HG02588 (cell line): Measurements from ENCODE around the gene BTBD9.

ENCODE experiments used
- ATAC-seq: cut with Tn5 transposase; IDR thresholded peaks from one replicate; pipeline ENCODE4 v1.9.1; 2021; ENCODE audit warnings: mild to moderate bottlenecking, moderate library complexity; ENCODE audit not compliant: unreplicated experiment

Gene BTBD9

DNA sequence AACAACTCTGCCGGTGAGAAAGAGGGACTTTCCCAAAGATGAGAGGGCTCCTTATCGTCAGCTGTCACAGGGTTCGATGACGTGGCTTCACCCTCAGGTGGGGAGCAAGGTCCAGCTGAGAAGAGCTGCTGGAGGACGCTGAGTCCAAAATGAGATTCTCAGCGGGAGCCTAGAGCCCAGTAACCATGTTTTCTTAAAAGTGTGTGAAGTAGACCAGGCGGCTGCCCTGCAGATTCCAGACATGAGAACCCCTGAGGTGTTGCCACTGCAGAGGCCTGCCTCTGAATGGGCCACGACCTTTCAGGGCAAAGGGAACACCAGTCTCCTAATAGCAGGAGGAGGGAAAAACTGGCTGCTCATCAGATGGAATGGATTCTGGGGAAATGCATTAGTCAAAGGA lies 375.1 kb downstream of the BTBD9 start:
- no peak for ATAC-seq

DNA sequence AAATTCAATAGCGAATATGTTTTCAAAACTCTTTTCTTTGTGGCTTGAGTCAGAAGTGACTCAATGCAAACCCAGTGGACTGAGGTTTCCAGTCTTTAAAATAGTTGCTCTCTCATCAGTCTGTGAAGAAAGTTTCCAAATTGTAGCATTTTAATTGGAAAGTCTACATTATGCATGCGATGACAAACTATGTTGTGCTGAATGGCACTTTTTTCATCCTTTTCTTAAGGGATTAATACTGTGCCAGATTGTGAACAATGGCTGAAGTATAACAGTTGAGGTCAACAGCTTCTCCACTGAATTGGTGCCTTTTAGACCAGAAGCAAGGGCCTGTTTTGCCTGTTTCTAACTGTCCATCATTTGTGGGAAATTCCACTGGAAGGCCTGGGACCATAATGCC lies 377.1 kb downstream of the BTBD9 start:
- no peak for ATAC-seq

DNA sequence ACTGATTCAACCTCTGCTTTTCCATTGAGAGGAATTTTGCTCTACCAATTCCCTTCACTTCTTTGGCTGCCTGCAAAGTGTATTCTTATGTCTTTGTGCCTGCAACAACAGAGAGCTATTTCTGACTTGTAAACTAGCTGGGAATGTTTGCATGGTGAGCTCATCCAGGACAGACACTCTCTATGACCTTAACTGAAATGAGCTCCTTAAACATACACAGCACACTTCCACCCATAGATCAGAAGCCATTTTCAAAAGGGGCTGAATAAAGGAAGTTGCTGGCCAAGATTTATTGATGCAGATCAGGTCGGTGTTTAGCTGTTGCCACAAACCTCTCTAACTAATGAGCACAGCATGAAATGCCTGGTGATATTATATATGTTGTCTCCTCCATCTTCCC lies 377.7 kb downstream of the BTBD9 start:
- no peak for ATAC-seq

DNA sequence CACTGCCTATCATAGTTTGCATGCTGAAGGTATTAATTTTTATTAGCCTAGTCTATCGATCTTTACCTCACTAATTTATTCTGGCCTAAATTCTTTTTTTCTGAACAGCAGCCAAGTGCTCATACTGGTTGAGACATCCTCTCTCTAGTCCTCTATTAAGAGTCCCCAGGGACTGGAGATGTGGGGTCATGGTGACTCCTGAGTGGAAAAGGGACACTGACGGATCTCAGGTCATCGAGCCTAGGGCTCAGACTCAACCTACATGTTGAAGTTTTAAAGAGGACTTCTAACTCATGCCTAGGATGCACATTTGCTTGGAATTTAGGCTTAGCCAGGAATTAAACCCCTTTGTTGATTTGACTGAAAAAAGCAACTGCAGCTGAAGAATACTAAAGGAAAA lies 378.1 kb downstream of the BTBD9 start:
- ATAC-seq: no peak

DNA sequence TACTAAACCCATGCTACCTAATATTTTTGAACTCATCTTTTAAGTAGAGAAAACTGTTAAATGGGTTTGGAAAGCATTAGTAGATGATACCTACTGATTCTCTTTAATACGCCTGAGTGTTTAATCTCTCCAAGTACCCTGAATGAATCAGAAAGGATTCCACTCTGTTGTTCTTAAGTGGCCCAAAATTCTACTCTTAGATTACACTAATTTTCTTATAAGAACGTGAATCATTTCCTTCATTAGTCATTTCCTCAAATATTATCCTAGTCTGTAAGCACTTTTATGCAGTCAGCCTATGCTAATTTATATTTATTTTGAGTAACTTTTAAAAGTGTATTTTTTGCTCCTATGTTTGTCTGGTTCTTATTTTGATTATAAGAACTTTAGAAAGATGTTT lies 380.0 kb downstream of the BTBD9 start:
- ATAC-seq: no peak

DNA sequence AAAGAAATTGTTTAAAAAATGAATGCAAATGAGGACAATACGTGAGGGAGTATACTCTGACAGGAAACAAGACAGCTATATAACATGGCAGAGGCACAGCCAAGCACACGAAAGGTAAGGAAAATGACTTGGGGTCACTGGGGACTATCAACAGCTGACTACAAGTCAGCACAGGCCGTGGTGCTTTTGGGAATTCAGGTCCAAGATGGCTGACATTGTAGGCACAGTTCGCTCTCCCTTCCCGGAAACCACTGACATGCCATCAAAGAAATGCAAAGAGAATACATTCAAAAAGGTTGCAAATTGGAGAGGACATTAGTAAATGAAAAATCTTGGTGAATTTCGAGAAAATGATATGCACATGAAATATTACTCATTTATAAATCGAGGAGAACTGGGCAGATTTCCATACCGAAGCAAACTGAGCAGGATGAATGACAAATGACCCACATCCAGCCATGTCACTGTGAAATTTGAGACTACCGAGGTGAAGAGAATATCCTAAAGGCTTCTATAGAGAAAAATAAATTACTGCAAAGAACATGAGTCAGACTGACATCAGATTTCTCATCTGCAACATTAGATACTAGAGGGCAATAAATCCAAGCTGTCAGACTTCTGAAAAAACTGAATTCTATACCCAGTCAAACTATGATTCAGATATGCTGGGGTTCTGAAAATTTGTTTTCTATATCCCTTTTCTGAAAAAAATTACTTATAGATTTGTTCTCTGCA lies 391.1 kb downstream of the BTBD9 start:
- no peak for ATAC-seq

DNA sequence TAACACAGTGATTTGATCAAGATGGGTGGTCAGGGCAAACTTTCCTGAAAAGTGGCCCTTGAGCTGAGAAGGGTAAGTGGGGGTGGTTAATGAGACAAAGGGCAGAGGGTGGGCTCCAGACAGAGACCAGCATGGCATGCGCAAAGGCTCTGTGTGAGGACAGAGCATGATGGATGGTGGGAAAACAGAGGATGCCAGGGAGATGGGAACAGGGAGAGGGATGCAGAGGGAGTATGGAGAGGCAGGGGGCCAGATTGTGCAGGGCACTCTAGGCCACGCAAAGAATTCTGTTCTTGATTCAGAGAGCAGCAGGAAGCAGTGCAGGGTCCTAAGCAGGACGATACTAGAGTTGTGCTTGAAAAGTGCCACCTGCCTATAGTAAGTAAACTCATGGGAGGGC lies 394.4 kb downstream of the BTBD9 start:
- ATAC-seq: no peak

DNA sequence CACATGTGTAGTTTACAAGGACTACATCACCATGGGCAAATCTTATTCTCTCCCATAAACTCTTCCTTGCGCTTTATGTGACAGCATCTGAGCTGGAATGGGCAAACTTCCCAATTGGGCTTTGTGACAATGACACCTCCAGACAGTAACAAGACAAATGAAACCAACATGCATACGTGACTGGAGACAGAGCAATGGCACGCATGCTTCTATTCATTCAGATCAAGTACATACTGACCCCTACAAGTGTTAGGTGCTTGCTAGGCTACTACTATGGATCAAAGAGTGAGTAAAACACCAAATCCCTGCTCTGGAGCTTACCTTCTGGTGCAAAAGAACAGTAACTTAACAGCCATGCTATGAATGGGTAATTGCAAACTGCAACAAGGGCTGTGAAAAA lies 394.9 kb downstream of the BTBD9 start:
- no peak for ATAC-seq

DNA sequence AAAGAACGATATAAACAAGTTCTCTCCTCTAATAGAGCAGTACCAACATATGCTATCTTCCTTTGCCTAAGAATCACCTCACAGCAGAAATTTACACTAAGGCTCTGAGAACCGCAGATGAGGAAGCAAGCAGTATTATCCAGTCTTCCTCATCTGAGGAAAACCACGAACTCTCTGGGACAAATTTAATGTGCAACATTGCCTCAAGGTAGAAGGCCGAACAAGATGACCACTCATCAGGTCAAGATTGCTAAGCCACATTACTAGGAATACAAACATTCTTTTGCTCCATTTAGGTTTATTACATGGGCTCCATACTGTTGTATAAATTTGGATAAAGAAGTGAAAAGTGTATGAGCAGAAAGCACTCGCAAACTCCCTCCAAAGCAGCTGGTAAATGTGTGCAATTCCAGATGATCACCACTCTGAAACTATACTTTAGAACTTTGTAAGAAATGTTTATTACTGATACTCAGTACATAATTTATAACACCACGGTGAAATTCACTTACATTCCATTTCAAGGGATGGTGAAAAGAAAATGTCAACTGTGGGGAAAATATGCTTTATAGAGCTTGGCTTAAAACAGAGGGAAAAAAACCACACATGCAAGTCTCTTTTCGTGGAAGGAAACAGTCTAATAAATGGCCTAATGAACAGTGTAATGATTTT lies 398.4 kb downstream of the BTBD9 start:
- no peak for ATAC-seq

DNA sequence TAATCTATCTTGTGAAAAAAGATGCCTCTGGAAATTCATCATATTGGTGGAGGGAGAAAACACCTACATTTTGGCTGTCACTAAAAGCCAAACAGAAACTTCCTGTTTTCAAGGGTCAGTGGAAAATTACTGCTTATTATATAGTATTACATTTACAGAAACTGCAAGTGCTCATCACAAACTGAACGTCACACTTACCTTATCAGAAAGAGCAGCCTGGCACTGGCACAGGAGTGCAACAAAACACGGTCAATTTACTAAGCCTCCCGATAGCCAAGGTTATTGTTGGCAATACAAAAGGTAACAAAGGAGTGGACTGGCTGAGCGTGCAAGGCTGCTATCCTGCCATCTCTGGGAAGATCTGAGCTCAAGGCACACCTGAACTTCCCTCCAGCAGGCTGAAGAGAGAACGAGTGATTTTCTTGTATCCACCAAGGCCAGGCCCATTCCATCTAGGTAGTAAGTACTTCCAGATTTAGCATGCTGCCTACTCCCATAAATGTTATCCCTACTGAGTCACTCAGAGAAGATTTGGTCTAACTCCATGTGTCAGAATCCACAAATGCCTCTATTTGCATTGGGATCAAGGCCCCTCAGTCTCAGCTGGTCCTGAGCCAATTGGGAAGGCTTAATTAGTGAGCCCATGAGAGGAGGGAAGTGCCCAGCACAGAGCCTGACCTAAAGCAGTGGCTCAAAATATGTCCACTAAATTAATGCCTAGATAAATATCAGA lies 399.8 kb downstream of the BTBD9 start:
- ATAC-seq: no peak

DNA sequence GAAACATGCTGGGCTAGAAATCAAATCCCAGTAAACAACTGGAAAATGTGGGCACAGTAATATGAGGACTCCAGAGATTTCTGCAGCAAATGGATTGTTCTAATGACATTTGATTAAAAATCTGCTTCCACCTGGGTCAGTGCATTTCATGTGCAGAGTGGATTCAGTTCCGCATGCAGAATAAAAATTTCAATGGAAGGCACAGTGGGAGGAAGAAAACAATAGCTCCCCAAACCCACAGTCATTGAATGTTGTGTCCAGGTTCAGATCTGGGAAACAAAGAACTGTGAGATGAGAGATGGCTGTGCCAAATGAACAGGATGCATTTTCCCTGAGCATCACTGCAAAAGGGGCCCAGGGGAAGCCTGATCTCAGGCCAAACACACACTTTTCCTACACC lies 403.1 kb downstream of the BTBD9 start:
- ATAC-seq: no peak

DNA sequence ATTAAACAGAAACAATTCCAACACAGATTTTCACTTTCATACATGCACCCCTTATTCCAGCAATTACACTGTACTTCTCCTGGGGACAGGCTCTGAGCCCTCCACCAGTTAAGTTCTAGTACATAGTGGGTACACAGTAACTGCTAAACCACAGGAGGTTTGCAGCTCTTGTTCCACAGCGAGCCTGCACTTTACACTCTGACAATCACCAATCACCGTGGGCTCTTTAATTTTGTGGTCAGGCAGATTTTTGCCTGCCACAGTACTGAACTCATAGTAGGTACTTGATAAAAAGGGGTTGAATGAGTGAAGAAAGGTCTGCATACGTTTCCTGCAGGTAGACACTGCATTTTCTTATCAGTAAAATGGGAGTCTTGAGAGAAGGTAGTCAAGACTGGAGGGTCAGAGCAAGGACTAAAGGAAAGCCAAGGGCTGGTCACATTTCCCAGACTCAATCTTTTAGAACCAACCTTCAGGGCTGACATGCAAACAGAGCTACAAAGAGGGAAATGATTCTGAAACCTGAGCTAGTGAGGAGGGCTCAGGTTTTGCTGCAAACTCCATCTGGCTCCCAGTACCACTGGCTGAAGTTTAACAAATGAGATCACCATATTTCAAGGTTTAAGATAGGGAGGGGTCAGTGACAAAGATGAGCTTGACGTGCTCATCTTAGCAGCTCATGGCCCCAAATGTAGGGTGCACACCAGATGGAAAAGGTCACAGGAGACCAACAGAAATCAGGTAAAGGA lies 404.6 kb downstream of the BTBD9 start:
- ATAC-seq: peak; percentile 87

DNA sequence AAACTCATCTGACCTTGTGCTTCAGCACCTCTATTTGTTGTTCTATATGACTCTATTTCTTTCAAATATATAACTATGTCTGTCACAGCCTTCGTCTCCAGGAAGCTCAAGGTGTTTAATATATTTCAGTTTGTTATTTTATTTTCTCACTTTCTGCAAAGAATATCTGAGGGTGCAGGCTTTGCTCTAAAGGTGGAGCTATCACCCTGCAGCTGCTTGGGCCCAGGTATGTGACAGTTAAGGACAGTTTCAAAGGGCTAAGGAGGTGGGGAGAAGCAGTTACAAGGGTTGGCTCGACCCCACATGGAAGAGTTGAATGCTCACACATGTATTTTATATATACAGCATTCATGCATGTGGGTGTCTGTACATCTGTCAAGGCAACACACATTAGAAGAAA lies 405.6 kb downstream of the BTBD9 start:
- no peak for ATAC-seq

DNA sequence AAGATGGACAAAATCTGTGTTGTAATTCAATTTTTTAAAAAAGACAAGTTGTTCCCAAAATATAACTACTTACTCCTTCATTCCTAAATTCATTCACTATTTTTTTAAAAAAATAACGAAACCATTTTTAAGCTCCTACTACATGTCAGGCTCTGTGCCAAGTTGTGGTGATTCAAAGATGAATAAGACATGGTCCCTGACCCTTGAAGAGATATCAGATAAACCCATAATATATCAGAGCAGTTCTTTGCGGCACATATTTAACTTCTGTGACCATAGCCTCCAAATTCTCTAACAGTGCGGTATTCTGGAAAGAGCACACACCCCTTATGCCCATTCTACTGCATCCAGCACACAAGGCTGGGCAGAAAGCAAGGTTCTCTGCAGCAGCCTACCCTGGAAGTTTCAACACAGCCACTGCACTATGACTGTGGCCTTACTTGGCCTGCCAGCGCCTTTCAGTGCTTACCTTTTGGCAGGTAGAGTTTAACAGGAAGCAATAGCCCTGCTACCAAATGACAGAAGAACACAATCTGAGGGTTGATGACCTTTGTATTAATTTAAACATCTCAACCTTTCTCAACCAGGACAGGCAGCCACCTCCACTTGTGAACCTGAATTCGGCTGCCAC lies 406.5 kb downstream of the BTBD9 start:
- no peak for ATAC-seq

DNA sequence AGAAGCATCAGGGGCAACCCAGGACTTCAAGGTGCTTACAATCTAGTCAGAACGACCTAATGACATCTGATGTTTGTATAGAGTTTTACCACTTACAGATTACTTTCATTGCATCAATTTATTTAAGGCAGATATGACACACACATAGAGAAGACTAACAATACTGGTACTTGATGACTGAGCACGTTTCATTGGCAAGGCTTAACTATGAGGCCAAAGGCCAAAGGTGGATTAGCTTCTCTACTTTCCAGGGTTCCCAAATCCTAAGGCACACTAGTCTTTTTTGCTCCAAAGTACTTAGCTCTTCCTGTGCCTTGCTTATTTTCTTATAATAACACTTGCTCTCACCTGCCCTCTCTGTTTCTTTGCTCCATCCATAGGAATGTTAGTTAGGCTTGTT lies 414.0 kb downstream of the BTBD9 start:
- no peak for ATAC-seq

DNA sequence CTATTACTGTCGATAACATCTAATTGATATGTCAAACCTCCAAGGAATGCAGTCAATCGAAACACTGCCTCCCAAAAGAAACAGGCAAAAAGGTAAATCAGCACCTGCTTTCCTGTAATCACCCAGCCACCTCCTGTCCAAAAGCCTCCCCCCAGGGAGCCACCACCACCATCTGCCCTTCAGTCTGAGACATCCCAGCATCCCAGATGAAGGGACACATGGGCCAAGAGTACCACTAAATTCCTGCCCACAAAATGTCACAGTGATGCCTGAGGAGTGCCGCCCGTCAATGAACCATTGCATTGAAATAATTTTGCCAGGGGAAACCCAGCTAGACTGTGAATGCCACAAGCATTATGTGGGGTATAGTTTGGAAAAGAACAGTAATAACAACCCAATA lies 418.5 kb downstream of the BTBD9 start:
- no peak for ATAC-seq

DNA sequence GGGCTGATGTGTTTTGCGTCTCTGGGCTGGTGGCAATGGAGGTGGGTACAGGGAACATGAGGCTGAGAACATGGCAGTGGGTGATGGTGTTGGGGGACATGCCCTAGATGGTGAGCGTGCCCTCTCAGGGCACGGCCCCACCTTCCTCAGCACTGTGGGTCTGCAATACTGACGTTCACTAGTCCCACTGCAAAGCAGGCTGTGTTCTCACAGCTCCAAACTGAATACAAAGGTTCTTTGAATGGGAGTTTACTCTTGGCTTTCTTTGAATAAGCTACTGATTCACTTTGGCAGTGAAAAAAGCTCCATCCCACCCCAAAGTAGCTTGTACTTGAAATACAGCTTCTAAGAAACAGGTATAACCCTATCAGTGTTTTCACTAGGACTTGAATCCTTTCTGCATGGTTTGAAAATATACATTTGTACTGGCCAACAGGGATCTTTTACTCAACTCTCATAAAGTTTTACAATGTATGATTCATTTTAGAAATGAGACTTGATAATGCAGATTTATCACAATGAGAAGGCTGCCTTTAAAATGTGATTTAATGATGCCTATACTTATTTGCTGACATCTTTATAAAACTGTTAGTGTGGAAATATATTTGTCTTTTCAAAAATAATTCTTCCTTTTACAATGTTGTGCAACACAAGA lies 419.5 kb downstream of the BTBD9 start:
- no peak for ATAC-seq

DNA sequence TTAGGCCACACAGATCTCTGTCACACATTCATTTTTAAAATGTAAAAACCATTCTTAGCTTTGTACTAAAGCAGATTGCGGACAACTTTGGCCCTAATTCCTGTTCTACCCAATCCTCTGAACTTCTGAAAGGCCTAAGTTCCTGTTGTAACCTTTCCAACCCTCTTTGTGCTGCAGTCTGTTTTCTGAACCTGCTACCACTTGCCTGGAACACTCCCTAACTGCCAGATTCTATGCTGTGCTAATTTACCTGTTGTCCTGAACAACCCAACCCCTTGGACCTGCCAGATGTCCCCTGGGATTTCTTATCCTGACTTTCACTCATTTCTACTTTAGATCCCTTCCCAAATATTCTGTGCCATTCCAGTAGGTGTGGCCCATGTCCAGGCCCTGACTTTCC lies 421.5 kb downstream of the BTBD9 start:
- ATAC-seq: no peak

DNA sequence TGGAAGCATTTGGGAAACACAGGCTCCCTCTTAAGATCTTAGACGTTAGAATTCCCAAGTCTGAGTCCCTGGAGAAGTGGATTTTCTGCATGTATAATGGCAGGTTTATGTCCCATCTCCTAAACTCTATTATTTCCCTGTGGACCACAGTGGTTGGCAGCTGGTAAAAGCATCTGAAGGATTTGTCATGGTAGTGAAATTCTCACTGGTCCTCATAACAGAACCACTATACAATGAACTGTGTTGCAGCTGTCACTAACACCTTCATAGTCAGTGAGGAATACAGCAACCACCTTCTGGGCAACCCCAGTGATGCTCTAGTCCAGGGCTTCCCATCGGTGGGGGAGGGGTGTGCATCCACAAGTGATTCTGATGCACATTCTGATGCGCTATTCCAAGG lies 423.3 kb downstream of the BTBD9 start:
- ATAC-seq: no peak

DNA sequence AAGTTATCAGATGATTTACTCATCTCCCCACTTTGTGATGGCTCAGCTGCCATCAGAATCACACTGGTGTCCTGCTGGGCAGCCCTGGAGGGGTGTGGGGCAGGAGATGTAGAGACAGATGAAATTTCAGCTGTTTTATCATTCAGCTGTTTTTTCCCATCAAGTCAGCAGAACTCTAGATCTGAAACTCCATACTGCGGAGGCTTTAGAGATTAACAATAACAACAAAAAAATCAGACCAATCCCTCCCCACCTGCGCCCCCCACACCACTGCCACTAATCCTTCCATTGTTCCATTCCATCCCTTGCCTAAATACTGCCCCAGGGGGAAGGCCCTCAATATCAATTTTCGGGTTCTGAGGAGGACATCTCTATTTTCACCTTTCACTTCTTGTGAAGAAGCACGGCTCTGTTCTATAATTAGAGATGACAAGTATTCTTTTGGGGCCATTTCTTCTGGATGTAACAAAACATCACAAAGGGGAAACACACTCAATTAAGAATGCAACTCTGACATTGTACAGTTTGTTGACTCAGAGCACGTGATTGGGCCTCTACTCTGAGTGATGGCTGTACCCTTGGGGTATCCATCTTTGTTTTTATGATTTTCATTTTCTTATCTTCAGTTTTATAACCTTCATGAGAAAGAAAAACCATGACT lies 423.9 kb downstream of the BTBD9 start:
- ATAC-seq: no peak
